Measurements from ENCODE around the gene GREB1. TPM values are rescaled to one million over a fixed set of nuclear protein-coding genes. Genes with fewer than 3 reads are reported as not detected.

The GREB1 gene
- total and polyA plus RNA-seq, 2 of the 4 experiments (the other 2 are of a cell fraction), result 0.05 TPM; not detected in 1

GRCh38 chr2:11542275-11542819 lies 8.5 kb downstream of the GREB1 start:
- no peak overlapping the region for H3K18ac ChIP-seq (ENCODE audit: low read depth, low read length)
- 51% methylated on average over 3 of the region's 11 CpGs; no CpG with 5 or more reads in 1 of the 2 experiments for WGBS, 2 experiments (ENCODE audit: extremely low coverage in 2 of 2, insufficient read length in 1 of 2)
- ChIA-PET CTCF (interaction anchor here (0.9 kb wide), 1 partner anchor 11 kb away, joined by 3 read pairs; no protein-coding TSS in a partner anchor), POLR2A (ENCODE audit: unreplicated experiment) (no interaction called here)
- no peaks in the 10 kb centered on the region for H3K79me1 ChIP-seq (ENCODE audit: low read depth in 1 of 2, low read length in 2 of 2)
- no peaks in the 10 kb centered on the region for H3K9me3 ChIP-seq (ENCODE audit: control insufficient read depth, insufficient read depth, low read length)
- BruUV-seq (replicated peaks), result no TSS peak
- H3K23ac ChIP-seq (ENCODE audit: low read depth, low read length), result no peak overlapping the region
- H2BK5ac ChIP-seq (ENCODE audit: low read depth, low read length, poor library complexity, severe bottlenecking), result no peak overlapping the region
- H3K4me3 ChIP-seq (ENCODE audit: insufficient read depth, low read depth, low read length), result no peak overlapping the region
- H2AFZ ChIP-seq (replicated peaks; ENCODE audit: low read length, poor library complexity), result no peak overlapping the region
- TF ChIP-seq CEBPB (IDR thresholded peaks at IDR 0.05; ENCODE audit: low read depth, low read length) (no peak), ELK1 (IDR thresholded peaks at IDR 0.05; ENCODE audit: borderline replicate concordance, low read depth, low read length) (no peak), USF2 (IDR thresholded peaks at IDR 0.05; ENCODE audit: low read depth, low read length) (no peak), RCOR1 (IDR thresholded peaks at IDR 0.05; ENCODE audit: insufficient replicate concordance, low read length) (no peak), MXI1 (IDR thresholded peaks at IDR 0.05; ENCODE audit: borderline replicate concordance, low read depth, low read length) (no peak), SMC3 (IDR thresholded peaks at IDR 0.05; ENCODE audit: low read depth, low read length) (no peak), CHD1 (IDR thresholded peaks at IDR 0.05; ENCODE audit: low read depth, low read length) (no peak), CTCF (conservative IDR thresholded peaks at IDR 0.05; ENCODE audit: low read depth, low read length) (no peak), MAFK (IDR thresholded peaks at IDR 0.05; ENCODE audit: low read depth, low read length) (no peak), MAZ (IDR thresholded peaks at IDR 0.05; ENCODE audit: borderline replicate concordance, low read depth, low read length) (no peak), RFX5 (IDR thresholded peaks at IDR 0.05; ENCODE audit: low read depth, low read length) (no peak), FOS (IDR thresholded peaks at IDR 0.05; ENCODE audit: low read depth, low read length) (no peak), BHLHE40 (IDR thresholded peaks at IDR 0.05; ENCODE audit: low read depth, low read length) (no peak), RAD21 (IDR thresholded peaks at IDR 0.05; ENCODE audit: low read length) (no peak)
- H3K4me1 ChIP-seq (ENCODE audit: control insufficient read depth, insufficient read depth, low read length), result no peaks in the 10 kb centered on the region
- H3K14ac ChIP-seq (replicated peaks; ENCODE audit: low read depth, low read length), result no peak overlapping the region
- no peak for ATAC-seq (ENCODE audit: low read depth)
- H3K36me3 ChIP-seq (ENCODE audit: control insufficient read depth, insufficient read depth, low read length), result no peaks in the 10 kb centered on the region
- no peak for DNase-seq
- no peaks in the 10 kb centered on the region for H4K20me1 ChIP-seq (ENCODE audit: insufficient read depth, low read length)
- H2BK120ac ChIP-seq (ENCODE audit: low read depth, low read length), result no peak overlapping the region
- H4K8ac ChIP-seq (ENCODE audit: low read depth in 2 of 2, low read length in 2 of 2), result no peak overlapping the region
- intact Hi-C loops (cut with micrococcal nuclease), result no loop called here
- dilution Hi-C loops (cut with HindIII; ENCODE audit: low sequenced_read_pairs, unreplicated experiment), result no loop called here
- H3K27me3 ChIP-seq (ENCODE audit: control insufficient read depth, insufficient read depth, low read length), result peaks cover 49% of the 10 kb centered on the region
- H4K5ac ChIP-seq (ENCODE audit: low read depth, low read length), result no peak overlapping the region
- no peaks in the 10 kb centered on the region for H3K9me1 ChIP-seq (ENCODE audit: insufficient read depth, low read length)
- no peak overlapping the region for H3K4me2 ChIP-seq (ENCODE audit: low read depth, low read length)
- no peak overlapping the region for H2AK5ac ChIP-seq (ENCODE audit: low read depth, low read length)
- H3K27ac ChIP-seq (ENCODE audit: insufficient read depth, low read length), result no peak overlapping the region
- H3K56ac ChIP-seq (ENCODE audit: extremely low read depth, insufficient read depth, low read length), result no peak overlapping the region
- in situ Hi-C loops (cut with MboI; ENCODE audit: low sequenced_read_pairs), result no loop called here
- no peak overlapping the region for H2BK20ac ChIP-seq (ENCODE audit: low read depth, low read length)
- no peak overlapping the region for H2BK15ac ChIP-seq (ENCODE audit: low read depth, low read length)
- H2AK9ac ChIP-seq (replicated peaks; ENCODE audit: low read depth, low read length, poor library complexity), result no peak overlapping the region
- no peak overlapping the region for H3K9ac ChIP-seq (ENCODE audit: low read depth, low read length)
- no peak overlapping the region for H3K4ac ChIP-seq (ENCODE audit: low read depth, low read length)
- no peak overlapping the region for H4K91ac ChIP-seq (ENCODE audit: insufficient read depth, low read depth, low read length)

All from IMR-90 (cell line).